Left lung (tissue), 14 donors: ENCODE data around the gene TOR1AIP1. TPM values are rescaled to one million over a fixed set of nuclear protein-coding genes. Genes with fewer than 3 reads are reported as not detected.
"Not testable (repeated sequence)": the region's sequence is repeated elsewhere in the genome, so short reads cannot be mapped to it uniquely, and the experiment has no call there.

Experiments used
- ATAC-seq: fragments of 200-7000 bp; cut with Tn5 transposase; one replicate; pipeline ENCODE4 v1.9.1; 2020; ENCODE audit warnings: moderate library complexity
- DNase-seq, 4 donors: peaks; one replicate each; pipeline ENCODE4 v3.0.0-alpha.2; 2013 to 2020
- H3K27ac ChIP-seq, 2 donors: fragments of 200-600 bp; sonication (generic) in 1 of 2; one replicate each; pipeline versions ENCODE4 v1.5.0 to v1.8.0; 2020 to 2021
- H3K27me3 ChIP-seq, 2 donors: fragments of 200-600 bp; sonication (generic) in 1 of 2; one replicate each; pipeline versions ENCODE4 v1.5.0 to v1.8.0; 2020 to 2021
- H3K36me3 ChIP-seq, 2 donors: fragments of 200-600 bp; sonication (generic) in 1 of 2; one replicate each; pipeline versions ENCODE4 v1.5.0 to v1.8.0; 2020 to 2021
- H3K4me1 ChIP-seq, 2 donors: fragments of 200-600 bp; one replicate each; pipeline ENCODE4 v1.8.0; 2021
- H3K4me3 ChIP-seq, 2 donors: fragments of 200-600 bp; sonication (generic) in 1 of 2; one replicate each; pipeline versions ENCODE4 v1.5.0 to v1.8.0; 2020 to 2021; ENCODE audit warnings: mild to moderate bottlenecking in 1 of 2
- H3K9me3 ChIP-seq, 2 donors: fragments of 200-600 bp; sonication (generic) in 1 of 2; one replicate each; pipeline versions ENCODE4 v1.5.0 to v1.8.0; 2020 to 2021
- intact Hi-C, 2 donors: fragments of 100-400 bp; cut with DNase I; formaldehyde crosslinking; loops; one replicate each; pipeline versions ENCODE4 v1.11.2 to v1.14.2; 2022
- long read RNA-seq, 12 donors: library from polyadenylated mRNA in 2 of 12; unstranded in 2 of 12; transcript quantifications; one replicate each; pipeline ENCODE4 v2.0.0 and lab custom pipeline, GENCODE V29; 2019 to 2026
- polyA plus RNA-seq, 6 donors: library from polyadenylated mRNA; unstranded; fragments of 120-200 nt; gene quantifications; one replicate each; pipeline ENCODE4 v1.2.1, GENCODE V29; 2013; ENCODE audit not compliant: insufficient read length in 6 of 6
- total RNA-seq, 2 donors: library from RNA; stranded (reverse); fragmentation: NEBNext Ultra II Directional; extraction: Animal tissue kit (Norgen Biotek cat#: 25700); gene quantifications; one replicate each; pipeline ENCODE4 v1.2.1, GENCODE V29; 2021
- TF ChIP-seq, protein P1 (sequence below), 2 donors: fragments of 200-600 bp; sonication (generic) in 1 of 2; IDR thresholded peaks; one replicate each; pipeline versions ENCODE4 v1.5.0 to v1.8.0; 2021; ENCODE audit warnings: antibody characterized with exemption in 2 of 2
- donor health status: DM: no; HTN: yes; CAD: no.
- donor health status: DM: no; HTN: no; CAD: no.

Gene TOR1AIP1, protein sequence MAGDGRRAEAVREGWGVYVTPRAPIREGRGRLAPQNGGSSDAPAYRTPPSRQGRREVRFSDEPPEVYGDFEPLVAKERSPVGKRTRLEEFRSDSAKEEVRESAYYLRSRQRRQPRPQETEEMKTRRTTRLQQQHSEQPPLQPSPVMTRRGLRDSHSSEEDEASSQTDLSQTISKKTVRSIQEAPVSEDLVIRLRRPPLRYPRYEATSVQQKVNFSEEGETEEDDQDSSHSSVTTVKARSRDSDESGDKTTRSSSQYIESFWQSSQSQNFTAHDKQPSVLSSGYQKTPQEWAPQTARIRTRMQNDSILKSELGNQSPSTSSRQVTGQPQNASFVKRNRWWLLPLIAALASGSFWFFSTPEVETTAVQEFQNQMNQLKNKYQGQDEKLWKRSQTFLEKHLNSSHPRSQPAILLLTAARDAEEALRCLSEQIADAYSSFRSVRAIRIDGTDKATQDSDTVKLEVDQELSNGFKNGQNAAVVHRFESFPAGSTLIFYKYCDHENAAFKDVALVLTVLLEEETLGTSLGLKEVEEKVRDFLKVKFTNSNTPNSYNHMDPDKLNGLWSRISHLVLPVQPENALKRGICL
- total RNA-seq (10 to 100 TPM; 48.6 to 54.5 TPM), polyA plus RNA-seq (10 to 100 TPM; 57.4 to 77.0 (median 68.0) TPM)
- long read RNA-seq, donor 1, full-length matches to known transcripts = 18 of 27 reads
- long read RNA-seq, donor 1, partial matches to known transcripts = 9 of 27 reads
- long read RNA-seq, donor 1, other reads (novel, unspliced or antisense) = 0 of 27 reads
- long read RNA-seq, donor 2, full-length matches to known transcripts = 14 of 25 reads
- long read RNA-seq, donor 2, partial matches to known transcripts = 11 of 25 reads
- long read RNA-seq, donor 2, other reads (novel, unspliced or antisense) = 0 of 25 reads
- long read RNA-seq, donor 3, partial matches to known transcripts = 0 of 4 reads
- long read RNA-seq, donor 3, other reads (novel, unspliced or antisense) = 0 of 4 reads
- long read RNA-seq, donor 4, full-length matches to known transcripts = 6 of 9 reads
- long read RNA-seq, donor 4, partial matches to known transcripts = 1 of 9 reads
- long read RNA-seq, donor 4, other reads (novel, unspliced or antisense) = 2 of 9 reads
- long read RNA-seq, donor 5, transcript TOR1AIP1-208 (10 exons, 3,685 nt) = major isoform, 7 of 18 reads
- long read RNA-seq, donor 5, partial matches to known transcripts = 11 of 18 reads
- long read RNA-seq, donor 5, other reads (novel, unspliced or antisense) = 0 of 18 reads
- long read RNA-seq, donor 6, full-length matches to known transcripts = 8 of 32 reads
- long read RNA-seq, donor 6, partial matches to known transcripts = 24 of 32 reads
- long read RNA-seq, donor 6, other reads (novel, unspliced or antisense) = 0 of 32 reads
- long read RNA-seq, donor 7, full-length matches to known transcripts = 3 of 3 reads
- long read RNA-seq, donor 7, partial matches to known transcripts = 0 of 3 reads
- long read RNA-seq, donor 7, other reads (novel, unspliced or antisense) = 0 of 3 reads
- long read RNA-seq, donor 8, full-length matches to known transcripts = 8 of 8 reads
- long read RNA-seq, donor 8, partial matches to known transcripts = 0 of 8 reads
- long read RNA-seq, donor 8, other reads (novel, unspliced or antisense) = 0 of 8 reads
- long read RNA-seq, donor 9 = 0 reads
- long read RNA-seq, donor 10, full-length matches to known transcripts = 4 of 7 reads
- long read RNA-seq, donor 10, partial matches to known transcripts = 2 of 7 reads
- long read RNA-seq, donor 10, other reads (novel, unspliced or antisense) = 1 of 7 reads
- long read RNA-seq, donor 11, full-length matches to known transcripts = 6 of 6 reads
- long read RNA-seq, donor 11, partial matches to known transcripts = 0 of 6 reads
- long read RNA-seq, donor 11, other reads (novel, unspliced or antisense) = 0 of 6 reads
- long read RNA-seq, donor 12, full-length matches to known transcripts = 12 of 12 reads
- long read RNA-seq, donor 12, partial matches to known transcripts = 0 of 12 reads
- long read RNA-seq, donor 12, other reads (novel, unspliced or antisense) = 0 of 12 reads

DNA sequence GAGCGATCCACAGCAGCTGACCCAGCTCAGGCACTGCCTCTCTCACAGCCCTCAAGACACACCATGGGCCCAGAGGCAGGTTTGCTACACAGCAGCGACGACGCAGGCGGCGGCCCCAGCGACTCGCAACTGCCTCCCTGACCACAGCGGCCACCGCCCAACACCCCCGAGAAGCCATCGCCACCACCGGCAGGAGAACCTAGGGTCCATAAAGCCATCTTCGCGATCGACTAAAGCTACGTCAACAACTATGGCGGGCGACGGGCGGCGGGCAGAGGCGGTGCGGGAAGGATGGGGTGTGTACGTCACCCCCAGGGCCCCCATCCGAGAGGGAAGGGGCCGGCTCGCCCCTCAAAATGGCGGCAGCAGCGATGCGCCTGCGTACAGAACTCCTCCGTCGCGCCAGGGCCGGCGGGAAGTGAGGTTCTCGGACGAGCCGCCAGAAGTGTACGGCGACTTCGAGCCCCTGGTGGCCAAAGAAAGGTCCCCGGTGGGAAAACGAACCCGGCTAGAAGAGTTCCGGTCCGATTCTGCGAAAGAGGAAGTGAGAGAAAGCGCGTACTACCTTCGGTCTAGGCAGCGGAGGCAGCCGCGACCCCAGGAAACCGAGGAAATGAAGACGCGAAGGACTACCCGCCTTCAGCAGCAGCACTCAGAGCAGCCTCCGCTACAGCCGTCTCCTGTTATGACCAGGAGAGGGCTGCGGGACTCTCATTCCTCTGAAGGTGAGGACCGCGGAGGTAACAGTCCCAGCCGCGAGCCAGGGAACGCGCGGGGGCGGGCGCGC lies at the start of gene TOR1AIP1:
Gene TOR1AIP1 (plus strand): TSS at position 33 of the 787 bp plus-strand sequence. CDS start 218 bp downstream, at position 251.
- TF ChIP-seq, protein P1, sequence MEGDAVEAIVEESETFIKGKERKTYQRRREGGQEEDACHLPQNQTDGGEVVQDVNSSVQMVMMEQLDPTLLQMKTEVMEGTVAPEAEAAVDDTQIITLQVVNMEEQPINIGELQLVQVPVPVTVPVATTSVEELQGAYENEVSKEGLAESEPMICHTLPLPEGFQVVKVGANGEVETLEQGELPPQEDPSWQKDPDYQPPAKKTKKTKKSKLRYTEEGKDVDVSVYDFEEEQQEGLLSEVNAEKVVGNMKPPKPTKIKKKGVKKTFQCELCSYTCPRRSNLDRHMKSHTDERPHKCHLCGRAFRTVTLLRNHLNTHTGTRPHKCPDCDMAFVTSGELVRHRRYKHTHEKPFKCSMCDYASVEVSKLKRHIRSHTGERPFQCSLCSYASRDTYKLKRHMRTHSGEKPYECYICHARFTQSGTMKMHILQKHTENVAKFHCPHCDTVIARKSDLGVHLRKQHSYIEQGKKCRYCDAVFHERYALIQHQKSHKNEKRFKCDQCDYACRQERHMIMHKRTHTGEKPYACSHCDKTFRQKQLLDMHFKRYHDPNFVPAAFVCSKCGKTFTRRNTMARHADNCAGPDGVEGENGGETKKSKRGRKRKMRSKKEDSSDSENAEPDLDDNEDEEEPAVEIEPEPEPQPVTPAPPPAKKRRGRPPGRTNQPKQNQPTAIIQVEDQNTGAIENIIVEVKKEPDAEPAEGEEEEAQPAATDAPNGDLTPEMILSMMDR (IDR thresholded peaks at IDR 0.05) = peak in 1 of 2 donors; percentile 81
- DNase-seq (peak; percentile 97 to 99 (median 98)), ATAC-seq (peak; percentile 92)
- intact Hi-C loops = loop anchor here in 1 of 2 donors (10.0 kb wide), 1 partner anchor 272 kb away; the partner anchor contains the start of gene QSOX1
- H3K4me1 ChIP-seq = peaks cover 21 to 62% of the 10 kb centered on the region in 2 donors
- H3K27ac ChIP-seq = peak within 1 kb of the TSS; percentile 98 to 100
- no peaks in the 10 kb centered on the region for H3K27me3 ChIP-seq
- peak within 1 kb of the TSS; percentile 61 to 77 for H3K4me3 ChIP-seq
- H3K9me3 ChIP-seq = no peaks in the 10 kb centered on the region
- peaks cover 0 to 11% of the 10 kb centered on the region in 2 donors for H3K36me3 ChIP-seq

DNA sequence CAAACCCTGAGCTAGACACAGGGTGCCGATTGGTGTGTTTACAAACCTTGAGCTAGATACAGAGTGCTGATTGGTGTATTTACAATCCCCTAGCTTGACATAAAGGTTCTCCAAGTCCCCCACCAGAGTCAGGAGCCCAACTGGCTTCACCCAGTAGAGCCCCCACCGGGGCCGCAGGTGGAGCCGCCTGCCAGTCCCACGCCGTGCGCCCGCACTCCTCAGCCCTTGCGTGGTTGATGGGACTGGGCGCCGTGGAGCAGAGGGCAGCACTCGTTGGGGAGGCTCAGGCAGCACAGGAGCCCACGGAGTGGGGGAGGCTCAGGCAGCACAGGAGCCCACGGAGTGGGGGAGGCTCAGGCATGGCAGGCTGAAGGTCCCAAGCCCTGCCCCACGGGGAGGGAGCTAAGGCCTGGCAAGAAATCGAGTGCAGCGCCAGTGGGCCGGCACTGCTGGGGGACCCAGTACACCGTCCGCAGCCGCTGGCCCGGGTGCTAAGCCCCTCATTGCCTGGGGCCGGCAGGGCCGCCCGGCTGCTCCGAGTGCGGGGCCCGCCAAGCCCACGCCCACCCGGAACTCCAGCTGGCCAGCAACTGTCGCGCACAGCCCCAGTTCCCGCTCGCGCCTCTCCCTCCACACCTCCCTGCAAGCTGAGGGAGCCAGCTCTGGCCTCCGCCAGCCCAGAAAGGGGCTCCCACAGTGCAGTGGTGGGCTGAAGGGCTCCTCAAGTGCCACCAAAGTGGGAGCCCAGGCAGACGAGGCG lies 45.2 kb upstream of the TOR1AIP1 start:
- H3K27ac ChIP-seq, intact Hi-C loops, ATAC-seq, H3K4me3 ChIP-seq, H3K4me1 ChIP-seq, H3K9me3 ChIP-seq, DNase-seq, H3K27me3 ChIP-seq: not testable (repeated sequence)
- peaks cover 0 to 31% of the 10 kb centered on the region in 2 donors for H3K36me3 ChIP-seq

DNA sequence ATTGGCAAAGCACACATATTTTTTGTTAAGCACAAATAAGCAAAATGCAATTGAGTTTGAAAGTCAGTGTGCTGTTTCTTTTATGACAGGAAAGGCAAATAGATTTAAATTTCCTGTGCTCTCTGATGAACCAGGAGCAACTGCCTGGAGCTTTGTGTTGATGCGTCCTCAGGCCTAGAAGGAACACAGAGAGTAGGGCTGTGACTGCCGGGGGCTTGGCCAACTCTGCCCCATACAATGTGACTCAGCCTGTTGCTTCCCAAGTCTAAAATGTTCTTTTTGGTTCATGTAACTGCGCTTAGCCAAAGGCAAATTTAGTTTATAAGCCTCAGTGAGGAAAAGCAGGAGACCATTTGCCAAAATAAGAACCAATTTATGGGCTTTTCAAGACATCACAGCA lies 42.0 kb upstream of the TOR1AIP1 start:
- DNase-seq = no peak
- TF ChIP-seq, protein P1 (IDR thresholded peaks at IDR 0.05) = no peak
- intact Hi-C loops = no loop called here

DNA sequence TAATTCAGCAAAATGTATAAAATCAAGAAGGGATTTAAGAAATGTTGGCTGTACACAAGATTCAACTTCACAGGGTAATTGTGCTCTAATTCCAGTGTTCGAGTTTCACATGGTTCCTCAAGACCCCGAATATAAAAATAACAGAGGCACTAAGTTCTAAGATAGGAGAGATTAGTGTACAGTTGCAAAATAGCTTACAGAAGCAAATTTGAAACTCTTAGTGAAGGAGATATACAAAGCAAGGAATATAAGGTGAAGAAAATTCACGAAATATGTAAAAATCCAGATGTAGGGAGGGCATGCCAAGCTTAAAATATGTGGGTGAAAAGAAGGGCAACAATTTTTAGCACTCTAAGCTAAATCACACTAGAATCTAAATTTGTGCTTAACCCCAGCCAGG lies 33.9 kb upstream of the TOR1AIP1 start:
- Histone ChIP-seq H3K27ac (no peak overlapping the region), H3K4me1 (no peaks in the 10 kb centered on the region), H3K27me3 (no peaks in the 10 kb centered on the region), H3K9me3 (no peaks in the 10 kb centered on the region), H3K4me3 (no peak overlapping the region), H3K36me3 (peaks cover 0 to 80% of the 10 kb centered on the region in 2 donors)
- TF ChIP-seq, protein P1 (IDR thresholded peaks at IDR 0.05) = no peak
- ATAC-seq (no peak), DNase-seq (no peak)
- intact Hi-C loops = no loop called here

More for the DNA sequence above, 42.0 kb upstream of the TOR1AIP1 start:
- ATAC-seq = no peak
- H3K27ac ChIP-seq = no peak overlapping the region
- peaks cover 0 to 49% of the 10 kb centered on the region in 2 donors for H3K36me3 ChIP-seq
- no peaks in the 10 kb centered on the region for H3K4me1 ChIP-seq
- H3K4me3 ChIP-seq = no peak overlapping the region
- H3K9me3 ChIP-seq = no peaks in the 10 kb centered on the region
- H3K27me3 ChIP-seq = no peaks in the 10 kb centered on the region
